IPS-11a (cell line): ENCODE results near the gene ROMO1.
"Not testable (repeated sequence)": the region's sequence is repeated elsewhere in the genome, so short reads cannot be mapped to it uniquely, and the experiment has no call there.

ENCODE experiments used
- H3K4me3 ChIP-seq: one replicate; pipeline ENCODE4 v1.5.1; 2013; ENCODE audit warnings: low read depth, low read length, control low read depth

Gene ROMO1

DNA sequence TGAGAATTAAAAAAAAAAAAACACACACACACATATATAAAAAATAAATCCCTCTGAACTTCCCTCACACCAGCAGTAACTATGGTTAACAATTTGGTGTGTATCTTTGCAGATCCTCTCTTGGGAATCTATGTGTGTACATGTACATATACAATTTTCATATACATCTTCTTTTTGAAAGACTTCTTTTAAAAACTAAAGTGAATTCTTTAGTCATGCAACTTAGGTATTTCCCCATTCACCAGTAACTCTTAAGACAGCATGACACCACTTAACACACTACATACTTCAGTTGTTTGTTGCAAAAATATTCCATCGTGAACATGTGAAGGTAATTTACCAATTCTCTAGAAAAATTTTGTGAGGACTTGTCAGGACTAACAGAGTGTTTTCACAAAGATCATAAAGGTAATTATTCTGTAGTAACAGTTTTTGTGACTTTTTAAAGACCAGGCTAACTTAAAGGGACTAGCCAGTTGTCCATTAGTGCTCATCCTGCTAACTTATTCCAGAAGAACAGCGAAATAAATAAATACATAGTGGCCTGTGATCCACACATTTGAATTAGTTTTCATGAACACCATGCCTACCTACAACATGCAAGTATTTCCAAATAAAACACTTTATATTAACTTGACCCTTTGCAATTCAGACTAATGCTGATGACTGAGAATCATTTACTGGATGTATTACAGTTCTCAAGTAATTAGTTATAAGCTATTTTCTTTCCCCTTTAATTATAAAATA is 30.8 kb downstream of the ROMO1 start:
- no peak overlapping the region for H3K4me3 ChIP-seq

DNA sequence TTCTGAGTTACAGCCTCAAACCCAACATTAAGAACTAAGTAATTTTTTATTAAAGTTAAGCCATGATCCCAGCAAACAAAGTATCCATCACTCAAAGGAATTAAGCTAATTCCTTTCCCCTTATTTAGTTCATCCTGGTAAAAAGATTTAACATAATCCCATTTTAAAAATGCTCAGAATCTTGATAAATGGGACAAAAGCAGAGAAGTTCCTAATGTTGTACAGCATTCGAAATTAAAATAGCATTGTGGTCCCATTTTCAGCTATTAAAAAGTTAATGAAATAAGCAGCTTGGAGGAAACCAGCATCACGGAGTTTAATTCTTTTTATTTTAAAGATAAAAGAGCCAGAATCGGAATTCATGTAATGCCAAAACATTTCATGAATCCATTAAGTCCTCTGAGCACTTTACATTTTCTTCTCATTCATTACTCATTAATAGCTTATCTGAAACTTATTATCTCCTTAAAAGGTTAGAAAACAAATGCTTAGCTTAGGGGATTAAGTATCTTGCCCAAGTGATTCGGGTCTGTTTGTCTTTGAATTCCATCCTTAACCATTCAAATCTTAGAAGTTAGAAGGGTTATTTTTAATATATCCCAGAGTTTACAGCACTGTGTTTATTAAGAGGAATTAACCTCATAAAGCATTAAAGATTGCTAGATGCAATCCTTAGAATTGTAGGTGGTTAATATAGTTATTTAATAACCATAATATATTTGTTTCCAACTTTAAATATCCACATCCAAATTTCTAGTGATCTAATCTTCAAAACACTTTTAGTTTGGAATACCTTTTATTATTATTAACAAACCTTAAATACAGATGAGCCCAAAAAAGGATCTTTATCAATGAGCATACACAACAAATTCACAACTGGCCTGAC is 31.6 kb downstream of the ROMO1 start:
- no peak overlapping the region for H3K4me3 ChIP-seq

DNA sequence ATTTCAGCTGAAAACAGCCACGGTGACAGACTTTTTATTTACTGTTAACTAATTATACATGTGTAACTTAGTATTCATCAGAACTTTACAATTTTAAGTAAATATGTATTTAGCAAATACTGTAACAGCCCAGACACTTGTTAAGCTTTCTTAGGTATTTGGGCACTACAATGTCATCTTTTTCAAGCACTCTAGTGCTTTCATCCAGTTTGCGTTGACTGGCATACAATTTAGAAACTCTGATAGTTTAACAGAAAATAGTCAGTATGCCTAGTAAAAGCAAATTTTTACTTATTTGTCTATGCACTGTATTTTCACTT is 32.2 kb downstream of the ROMO1 start:
- no peak overlapping the region for H3K4me3 ChIP-seq

DNA sequence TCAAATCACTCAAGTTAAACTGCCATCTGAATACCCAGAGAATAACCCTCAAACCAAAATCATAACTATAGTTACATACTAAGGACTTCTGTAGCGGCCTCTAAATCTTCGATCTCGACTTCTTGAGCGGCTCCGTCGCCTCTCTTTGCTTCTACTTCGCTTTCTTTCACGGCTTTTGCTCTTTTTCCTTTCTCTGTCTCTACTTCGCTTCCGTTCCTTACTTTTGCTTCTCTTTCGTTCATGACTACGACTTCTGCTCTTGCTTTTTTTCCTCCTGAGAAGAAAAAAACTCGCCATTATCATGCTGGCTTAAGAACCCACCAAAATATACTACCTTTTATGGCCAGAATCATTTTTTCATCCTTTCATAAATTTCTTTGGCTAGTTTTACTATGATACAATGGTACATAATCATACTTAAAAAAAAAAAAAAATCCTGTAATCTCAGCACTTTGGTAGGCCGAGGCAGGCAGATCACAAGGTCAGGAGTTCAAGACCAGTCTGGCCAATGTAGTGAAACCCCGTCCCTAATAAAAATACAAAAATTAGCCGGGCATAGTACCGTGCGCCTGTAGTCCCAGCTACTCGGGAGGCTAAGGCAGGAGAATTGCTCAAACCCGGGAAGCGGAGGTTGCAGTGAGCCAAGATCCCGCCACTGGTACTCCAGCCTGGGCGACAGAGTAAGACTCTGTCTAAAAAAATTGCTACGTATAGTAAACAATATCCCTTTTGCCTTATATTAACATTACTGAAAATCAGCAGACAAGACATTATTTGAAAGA is 32.8 kb downstream of the ROMO1 start:
- H3K4me3 ChIP-seq, result no peak overlapping the region

DNA sequence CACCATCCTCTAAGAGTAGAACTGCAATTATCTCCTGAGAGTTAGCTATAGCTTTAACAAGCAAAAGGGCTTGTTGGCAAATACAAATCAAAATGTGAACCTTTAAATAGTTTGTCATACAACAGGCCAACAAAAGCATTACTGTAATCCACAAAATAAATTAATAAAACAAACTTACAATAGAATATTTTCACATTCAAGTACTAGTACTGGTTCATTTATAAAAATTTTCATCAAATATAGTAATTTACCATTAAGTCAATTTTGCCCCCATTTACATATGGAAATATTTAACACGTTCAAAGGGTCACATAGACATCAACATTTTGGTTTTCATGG is 33.4 kb downstream of the ROMO1 start:
- H3K4me3 ChIP-seq, result no peak overlapping the region

DNA sequence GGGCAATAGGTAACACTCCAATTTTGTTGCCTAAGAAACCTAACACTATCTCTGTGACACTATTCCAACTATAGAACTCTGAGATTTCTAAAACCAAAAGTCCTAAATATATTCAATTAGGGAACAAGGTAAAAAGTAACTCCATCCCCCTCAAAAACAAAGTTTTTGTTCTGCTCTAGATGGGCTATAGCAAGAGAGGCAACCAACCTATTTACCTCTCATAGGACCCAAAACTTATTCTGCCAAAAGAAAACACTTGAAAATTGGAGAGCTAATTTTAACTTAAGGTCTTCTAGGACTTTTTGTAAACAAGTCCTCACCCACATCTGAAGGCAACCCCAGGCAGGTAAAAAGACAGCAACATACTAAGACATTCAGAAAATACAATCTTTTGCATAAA is 35.2 kb downstream of the ROMO1 start:
- no peak overlapping the region for H3K4me3 ChIP-seq

DNA sequence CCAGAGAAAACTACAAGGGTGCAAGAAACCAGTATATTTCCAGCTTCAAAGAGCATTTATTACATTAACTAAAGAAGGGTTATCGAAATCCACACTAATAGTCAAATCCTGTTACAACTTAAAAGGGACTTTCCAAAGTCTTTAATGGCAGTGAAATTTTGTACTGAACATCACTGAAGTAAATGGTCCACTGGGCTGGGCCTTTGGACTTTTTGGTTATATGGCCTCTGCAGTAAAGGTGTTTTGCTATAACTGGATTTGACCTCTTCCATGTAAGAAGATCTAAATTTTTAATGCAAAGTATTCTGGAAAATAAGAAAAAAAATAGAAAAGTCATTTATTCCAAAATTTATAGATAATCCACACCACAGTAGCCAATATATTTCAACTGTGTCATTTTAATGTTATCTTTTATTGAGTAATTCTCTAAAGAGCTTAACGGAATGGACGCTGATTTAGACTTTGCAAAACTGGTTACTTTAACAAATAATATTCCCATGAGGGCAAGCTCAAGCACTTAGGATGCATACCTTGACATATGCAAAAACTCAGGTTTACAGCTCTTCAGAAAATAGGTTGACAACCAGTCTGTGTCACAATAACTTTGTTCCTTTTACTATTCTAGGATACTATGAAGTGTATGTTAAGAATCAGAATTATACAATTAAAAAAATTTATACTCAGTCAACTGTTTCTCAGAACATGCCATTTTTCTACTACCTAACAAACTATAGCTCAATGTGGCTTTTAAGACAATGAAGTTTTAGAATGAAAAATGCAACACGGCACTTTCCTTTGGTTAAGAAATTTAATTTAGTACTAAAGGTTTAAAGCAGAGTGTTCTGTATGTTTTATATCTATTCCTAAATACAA is 35.8 kb downstream of the ROMO1 start:
- H3K4me3 ChIP-seq, result no peak overlapping the region

DNA sequence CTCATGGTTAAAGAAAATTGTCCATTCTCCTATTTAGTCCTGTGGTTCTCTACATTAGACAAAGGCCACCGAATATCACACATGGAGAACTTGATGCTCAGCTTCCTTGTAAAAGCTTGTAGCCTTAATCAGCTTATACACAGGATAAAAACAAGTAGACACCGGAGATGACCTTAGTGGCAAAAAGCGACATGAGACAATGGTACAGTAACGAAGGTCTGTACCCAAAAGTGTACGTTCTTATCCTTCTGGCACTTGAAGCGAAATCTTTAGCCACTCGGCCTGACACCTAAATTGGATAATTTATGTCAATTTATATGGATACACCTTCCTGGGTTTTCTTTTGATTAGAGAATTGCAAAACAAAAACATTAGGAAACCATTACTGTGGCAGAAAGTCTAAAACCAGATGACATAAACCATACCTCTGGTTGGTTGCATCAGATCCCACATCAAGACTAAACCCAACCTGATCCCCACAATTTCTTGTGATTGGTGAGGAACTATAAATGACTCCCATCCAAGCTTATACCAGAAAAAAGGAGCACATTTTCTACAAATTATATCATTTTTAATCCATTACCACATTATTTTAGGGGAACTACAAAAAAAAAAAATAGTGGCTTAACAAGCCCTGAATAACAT is 36.7 kb downstream of the ROMO1 start:
- no peak overlapping the region for H3K4me3 ChIP-seq

DNA sequence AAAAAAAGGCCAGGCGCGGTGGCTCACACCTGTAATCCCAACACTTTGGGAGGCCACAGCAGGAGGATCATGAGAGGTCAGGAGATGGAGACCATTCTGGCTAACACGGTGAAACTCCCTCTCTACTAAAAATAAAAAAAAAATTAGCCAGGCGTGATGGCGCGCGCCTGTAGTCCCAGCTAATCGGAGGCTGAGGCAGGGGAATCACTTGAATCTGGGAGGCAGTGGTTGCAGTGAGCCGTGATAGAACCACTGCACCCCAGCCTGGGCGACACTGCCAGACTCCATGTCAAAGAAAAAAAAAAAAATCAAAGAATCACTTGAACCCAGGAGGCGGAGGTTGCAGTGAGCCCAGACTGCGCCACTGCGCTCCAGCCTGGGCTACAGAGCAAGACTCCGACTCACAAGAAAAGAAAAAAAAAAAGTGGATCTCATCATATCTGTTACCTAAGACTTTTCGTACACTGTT is 38.7 kb downstream of the ROMO1 start:
- H3K4me3 ChIP-seq, result no peak overlapping the region

DNA sequence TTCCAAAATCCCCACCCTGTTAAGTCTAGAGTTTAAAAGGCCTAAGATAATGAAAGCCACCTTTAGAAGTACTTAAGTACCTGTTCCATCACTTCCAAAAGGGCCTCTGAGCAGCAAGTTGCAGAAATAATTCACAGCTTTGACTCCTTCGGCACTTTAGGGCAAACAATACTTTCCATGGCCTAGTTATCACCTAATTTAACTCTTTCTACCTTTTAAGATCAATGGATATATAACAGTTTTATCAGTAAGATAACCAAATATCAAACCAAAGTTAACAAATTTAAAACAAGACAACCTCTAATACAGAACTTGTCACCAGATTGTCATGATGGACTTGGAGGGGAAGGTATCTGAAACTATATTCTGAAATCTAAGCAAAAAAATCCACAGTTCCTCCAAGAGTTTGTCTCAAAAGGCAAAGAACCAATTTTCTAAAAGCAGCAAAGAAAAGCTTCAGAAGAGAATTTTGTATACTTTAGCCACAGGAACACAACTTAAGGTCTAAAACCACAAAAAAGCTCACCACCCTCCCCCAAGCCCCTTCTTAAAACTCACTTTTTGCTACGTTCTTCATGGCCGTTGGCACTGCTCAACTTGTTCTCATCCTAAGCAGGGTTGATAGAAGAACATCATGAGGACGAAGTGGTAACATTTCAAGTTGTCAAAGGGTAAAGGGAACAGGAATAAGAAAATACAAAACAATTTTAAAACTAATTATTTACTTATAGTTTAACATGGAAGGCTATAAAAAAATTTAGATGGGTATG is 39.4 kb downstream of the ROMO1 start:
- H3K4me3 ChIP-seq, result no peak overlapping the region

DNA sequence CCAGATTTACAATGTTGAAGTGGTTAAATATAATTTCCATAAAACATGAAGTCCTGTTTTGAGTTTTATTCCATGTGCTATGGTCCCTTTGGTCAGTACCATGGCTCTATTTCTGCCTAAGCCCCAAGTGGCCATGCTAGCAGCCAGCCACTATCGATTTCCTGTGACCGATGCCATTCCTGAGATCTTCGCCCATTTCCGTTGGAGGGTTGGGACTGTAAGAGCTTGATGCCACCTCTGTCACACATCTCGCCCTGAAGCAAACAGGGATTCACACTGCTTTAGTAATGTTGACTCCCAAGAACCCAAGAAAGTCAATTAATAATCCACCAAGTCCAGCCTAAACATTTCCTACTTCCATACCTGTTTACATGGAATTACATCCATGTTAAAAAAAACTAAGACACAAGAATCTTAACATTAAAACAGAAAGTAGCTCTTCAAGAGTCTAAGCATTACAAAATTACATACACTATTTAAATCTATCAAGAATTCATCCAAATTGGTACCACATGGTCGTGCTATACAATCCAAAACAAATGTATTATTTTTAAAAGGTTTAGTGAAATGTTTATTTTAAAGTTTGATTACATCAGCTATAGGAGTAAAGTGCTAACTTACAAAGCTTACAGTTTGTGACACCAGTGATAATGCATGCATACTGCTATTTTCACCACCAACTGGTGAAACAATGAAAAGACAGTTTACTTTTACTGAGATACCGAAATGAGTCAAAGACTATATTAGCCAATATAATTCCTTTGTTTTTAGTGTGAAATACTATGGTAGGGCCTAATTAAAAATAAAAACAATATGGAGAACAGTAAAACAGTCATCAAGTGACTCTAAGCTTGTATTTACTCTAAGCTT is 40.3 kb downstream of the ROMO1 start:
- no peak overlapping the region for H3K4me3 ChIP-seq

DNA sequence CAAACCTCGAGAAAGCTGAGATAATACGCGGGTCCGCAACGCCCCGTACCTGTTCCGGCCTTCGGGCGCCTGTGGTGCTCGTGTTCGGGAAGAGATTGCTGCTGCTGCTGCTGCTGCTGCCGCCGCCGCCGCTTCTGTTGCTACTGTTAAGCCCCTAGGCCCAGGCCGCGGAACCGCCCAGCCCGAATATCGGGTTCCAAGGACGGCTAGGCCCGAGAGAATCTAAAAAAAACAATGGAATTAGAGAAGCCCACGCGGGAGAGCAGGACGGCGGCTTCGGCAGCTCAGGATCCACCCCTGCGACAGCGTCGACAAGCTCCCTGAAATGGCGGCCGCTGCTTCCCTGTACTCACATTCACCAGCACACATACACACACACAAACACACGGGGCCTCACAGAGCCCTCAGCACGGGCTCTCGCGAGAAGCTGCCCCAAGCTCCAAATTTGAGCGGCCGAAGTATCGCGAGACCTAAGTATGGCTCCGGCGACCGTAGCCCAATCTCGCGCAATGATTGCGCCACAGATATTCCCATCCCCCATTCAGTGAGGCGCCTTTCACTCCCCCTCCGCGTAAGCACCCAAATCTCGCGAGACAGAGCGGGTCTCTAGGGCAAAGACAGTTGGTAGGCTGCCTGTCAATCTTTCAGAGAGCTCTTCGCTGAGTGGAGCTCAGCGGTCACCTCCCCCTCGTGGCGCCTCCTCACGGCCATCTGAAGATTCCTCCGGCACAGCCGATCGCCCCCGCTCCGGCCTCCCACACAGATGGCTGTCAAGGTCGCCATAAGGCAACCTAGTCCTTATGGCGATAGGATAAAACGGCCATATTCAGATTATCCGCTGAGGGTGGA is 42.9 kb downstream of the ROMO1 start, which contains the start of gene RBM39:
RBM39 (minus strand) TSS at position 369 of the 849 bp plus-strand sequence. CDS start 1,386 bp downstream, outside the sequence.
- peak within 1 kb of the TSS; percentile 92 for H3K4me3 ChIP-seq

DNA sequence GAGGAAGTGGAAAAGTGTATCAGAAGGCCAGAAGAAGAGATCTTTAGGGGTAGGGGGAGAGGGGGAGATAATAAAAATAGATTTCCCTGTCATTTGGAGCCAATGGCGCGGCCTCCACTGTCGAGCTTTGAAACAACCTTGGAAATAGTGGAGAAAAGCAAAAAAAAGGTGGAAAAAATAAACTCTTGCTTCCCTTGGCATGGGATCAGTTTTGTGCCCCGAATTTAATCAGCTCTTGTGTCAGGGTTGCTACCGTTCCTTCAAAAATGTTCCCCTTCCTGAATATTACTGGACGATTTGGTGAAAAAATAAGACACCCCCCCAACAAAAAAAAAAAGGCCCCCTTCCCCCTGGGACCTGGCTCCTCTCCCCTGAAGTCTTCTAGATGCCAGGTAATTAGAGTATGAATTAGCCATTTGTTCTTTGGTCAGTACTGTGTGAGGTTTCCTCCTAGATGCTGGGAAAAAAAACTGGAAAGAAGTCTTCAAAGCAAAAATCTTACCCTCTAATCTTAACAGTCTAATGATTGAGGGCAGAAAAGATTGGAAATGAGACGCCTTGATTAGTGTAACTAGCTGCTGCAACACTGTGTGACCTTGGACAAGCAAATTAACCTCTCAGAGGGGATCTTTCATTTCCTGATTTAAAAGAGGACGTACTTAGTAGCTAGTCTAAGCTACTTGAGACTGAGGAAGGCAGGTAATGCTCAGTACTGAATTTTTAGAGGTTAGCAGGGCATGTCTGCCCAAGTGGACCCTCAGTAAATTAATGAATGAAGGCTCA is 43.7 kb downstream of the ROMO1 start:
- peak overlapping the region; percentile 55 for H3K4me3 ChIP-seq

DNA sequence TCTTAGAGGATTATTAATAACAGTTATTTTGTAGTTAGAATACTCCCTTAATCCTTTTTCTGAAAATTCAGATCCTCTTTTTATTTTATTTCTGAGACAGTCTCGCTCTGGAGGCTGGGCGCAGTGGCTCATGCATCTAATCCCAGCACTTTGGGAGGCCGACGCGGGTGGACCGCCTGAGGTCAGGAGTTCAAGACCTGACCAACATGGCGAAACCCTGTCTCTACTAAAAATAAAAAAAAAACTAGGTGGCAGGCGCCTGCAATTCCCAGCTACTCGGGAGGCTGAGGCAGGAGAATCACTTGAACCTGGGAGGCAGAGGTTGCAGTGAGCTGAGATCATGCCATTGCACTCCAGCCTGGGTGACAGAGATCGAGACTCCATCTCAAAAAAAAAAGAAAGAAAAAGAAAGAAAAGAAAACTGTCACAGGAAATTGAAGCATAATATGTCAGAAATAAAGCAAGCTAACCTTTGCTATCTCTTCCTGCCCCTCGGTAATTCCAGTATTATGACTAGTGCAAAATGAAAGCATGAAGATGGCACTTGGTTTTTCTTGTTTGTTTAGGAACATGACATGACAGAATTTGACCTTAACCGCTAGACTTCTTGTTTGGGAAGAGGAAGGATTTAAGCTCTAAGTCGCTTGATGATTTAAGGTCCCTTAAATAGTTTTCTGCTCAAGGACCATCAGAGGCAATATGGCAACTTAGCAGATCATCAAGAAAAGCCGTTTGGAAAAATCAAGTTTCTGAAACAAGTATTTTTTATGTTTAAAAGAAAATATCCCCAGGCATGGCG is 44.7 kb downstream of the ROMO1 start:
- no peak overlapping the region for H3K4me3 ChIP-seq

DNA sequence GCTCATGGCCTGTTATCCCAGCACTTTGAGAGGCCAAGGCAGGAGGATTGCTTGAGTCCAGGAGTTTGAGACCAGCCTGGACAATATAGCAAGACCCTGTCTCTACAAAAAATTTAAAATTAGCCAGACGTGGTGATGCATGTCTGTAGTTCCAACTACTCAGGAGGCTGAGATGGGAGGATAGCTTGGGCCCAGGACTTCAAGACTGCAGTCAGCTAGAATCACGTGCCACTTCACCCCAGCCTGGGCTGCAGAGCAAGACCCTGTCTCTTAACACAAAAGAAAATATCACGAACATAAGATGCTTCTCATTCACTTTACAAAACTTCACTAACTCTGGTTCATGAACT is 45.3 kb downstream of the ROMO1 start:
- H3K4me3 ChIP-seq, result not testable (repeated sequence)
